SK-N-SH (cell line): ENCODE data around the gene KCNJ5.

Experiments
- CTCF ChIP-seq: fragments of 200-600 bp; sonication (generic); IDR thresholded peaks from 2 replicates; pipeline ENCODE4 v1.6.1; 2017; ENCODE audit warnings: antibody characterized with exemption, mild to moderate bottlenecking, moderate library complexity
- FOXJ3 ChIP-seq: sonication (generic); formaldehyde crosslinking; IDR thresholded peaks from 2 replicates; pipeline ENCODE4 v1.5.1; 2020; ENCODE audit warnings: mild to moderate bottlenecking, missing genetic modification reagents
- GABPA ChIP-seq: IDR thresholded peaks from 2 replicates; pipeline ENCODE4 v1.4.0; 2012; ENCODE audit warnings: low read depth, mild to moderate bottlenecking
- JUND ChIP-seq: IDR thresholded peaks from 2 replicates; pipeline ENCODE4 v1.4.0; 2012
- RAD21 ChIP-seq: IDR thresholded peaks from 2 replicates; pipeline ENCODE4 v1.6.1; 2012; ENCODE audit warnings: mild to moderate bottlenecking, low read length
- ZBTB33 ChIP-seq: IDR thresholded peaks from 2 replicates; pipeline ENCODE4 v1.4.0; 2012; ENCODE audit warnings: low read depth, borderline replicate concordance
- TF ChIP-seq, protein P1 (sequence below): IDR thresholded peaks from 2 replicates; pipeline ENCODE4 v1.6.1; 2012; ENCODE audit warnings: mild to moderate bottlenecking, low read depth, low read length, moderate library complexity

GRCh38 chr11:128920666-128921065, 29.5 kb downstream of the KCNJ5 start:
- no peak for TF ChIP-seq GABPA
- no peak for TF ChIP-seq CTCF
- TF ChIP-seq ZBTB33, result no peak
- TF ChIP-seq FOXJ3 (CRISPR knock-in tag), result no peak
- no peak for TF ChIP-seq JUND
- TF ChIP-seq, protein P1, sequence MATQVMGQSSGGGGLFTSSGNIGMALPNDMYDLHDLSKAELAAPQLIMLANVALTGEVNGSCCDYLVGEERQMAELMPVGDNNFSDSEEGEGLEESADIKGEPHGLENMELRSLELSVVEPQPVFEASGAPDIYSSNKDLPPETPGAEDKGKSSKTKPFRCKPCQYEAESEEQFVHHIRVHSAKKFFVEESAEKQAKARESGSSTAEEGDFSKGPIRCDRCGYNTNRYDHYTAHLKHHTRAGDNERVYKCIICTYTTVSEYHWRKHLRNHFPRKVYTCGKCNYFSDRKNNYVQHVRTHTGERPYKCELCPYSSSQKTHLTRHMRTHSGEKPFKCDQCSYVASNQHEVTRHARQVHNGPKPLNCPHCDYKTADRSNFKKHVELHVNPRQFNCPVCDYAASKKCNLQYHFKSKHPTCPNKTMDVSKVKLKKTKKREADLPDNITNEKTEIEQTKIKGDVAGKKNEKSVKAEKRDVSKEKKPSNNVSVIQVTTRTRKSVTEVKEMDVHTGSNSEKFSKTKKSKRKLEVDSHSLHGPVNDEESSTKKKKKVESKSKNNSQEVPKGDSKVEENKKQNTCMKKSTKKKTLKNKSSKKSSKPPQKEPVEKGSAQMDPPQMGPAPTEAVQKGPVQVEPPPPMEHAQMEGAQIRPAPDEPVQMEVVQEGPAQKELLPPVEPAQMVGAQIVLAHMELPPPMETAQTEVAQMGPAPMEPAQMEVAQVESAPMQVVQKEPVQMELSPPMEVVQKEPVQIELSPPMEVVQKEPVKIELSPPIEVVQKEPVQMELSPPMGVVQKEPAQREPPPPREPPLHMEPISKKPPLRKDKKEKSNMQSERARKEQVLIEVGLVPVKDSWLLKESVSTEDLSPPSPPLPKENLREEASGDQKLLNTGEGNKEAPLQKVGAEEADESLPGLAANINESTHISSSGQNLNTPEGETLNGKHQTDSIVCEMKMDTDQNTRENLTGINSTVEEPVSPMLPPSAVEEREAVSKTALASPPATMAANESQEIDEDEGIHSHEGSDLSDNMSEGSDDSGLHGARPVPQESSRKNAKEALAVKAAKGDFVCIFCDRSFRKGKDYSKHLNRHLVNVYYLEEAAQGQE, result no peak
- no peak for TF ChIP-seq RAD21
